NT2/D1 (cell line): ENCODE data around the gene MAP2K4.

ENCODE experiments used
- SUZ12 ChIP-seq: IDR thresholded peaks from 2 replicates; pipeline ENCODE4 v1.6.1; 2011; ENCODE audit not compliant: insufficient read length, insufficient read depth; ENCODE audit errors: extremely low read depth
- YY1 ChIP-seq: IDR thresholded peaks from 2 replicates; pipeline ENCODE4 v1.6.1; 2011; ENCODE audit not compliant: insufficient read length, insufficient read depth
- ZNF274 ChIP-seq: IDR thresholded peaks from 2 replicates; pipeline ENCODE4 v1.6.1; 2011; ENCODE audit warnings: mild to moderate bottlenecking, low read depth, low read length

DNA sequence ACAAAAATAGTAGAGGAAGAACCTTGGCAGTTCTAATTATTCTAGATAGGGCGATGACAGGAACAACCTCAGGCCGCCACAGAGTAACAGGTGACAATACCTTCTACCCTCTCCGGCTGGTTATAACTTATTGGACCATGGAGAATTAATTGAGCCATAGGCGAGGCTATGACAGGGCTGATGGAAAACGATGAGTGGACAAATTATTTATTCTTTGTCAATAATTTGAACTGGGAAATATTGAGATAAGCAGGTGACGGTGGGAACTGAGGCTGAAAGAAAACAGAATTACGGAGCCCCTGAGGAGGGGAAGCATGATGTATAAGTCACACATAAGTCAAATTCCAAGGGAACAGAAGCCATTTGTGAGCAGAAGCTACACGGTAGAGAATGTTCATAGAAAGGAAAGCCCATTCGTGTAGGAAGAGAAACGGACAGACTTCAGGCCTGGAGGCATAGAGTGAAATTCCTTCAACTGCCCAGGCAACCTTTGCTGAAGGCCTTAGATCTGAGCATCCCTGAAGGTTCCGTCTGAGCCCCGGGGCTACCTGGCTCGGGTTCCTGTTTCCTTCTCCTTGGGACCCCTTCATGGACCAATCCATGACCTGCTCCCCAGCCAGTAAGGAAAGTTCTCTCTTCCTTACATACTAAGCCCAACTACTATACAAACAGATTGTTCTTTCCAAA lies 158.1 kb downstream of the MAP2K4 start:
- TF ChIP-seq YY1 (no peak), ZNF274 (no peak), SUZ12 (no peak)
